MM.1S (cell line): ENCODE measurements around the gene IPO5.

Source experiments
- EZH2 ChIP-seq: fragments of 300-600 bp; sonication (generic); optimal IDR thresholded peaks from 2 replicates; pipeline ENCODE3; 2017; ENCODE audit warnings: low read depth, mild to moderate bottlenecking, antibody characterized with exemption, low read length, mixed read lengths
- EZH2phosphoT487 ChIP-seq: fragments of 300-600 bp; sonication (generic); IDR thresholded peaks from 2 replicates; pipeline ENCODE4 v1.6.1; 2018; ENCODE audit warnings: antibody characterized with exemption, low read length

- no peak for TF ChIP-seq EZH2phosphoT487
- TF ChIP-seq EZH2: no peak
These were observed 73.0 kb downstream of the IPO5 start for GRCh38 chr13:98026457-98026857.
